Hindlimb muscle (tissue), 1 donor: ENCODE measurements around the gene WNK1. TPM values are rescaled to one million over a fixed set of nuclear protein-coding genes. Genes with fewer than 3 reads are reported as not detected.

Experiments used
- DNase-seq: peaks from one replicate; pipeline ENCODE4 v3.0.0-alpha.2; 2013
- polyA plus RNA-seq: library from polyadenylated mRNA; unstranded; fragments of 120-200 nt; gene quantifications from one replicate; pipeline ENCODE4 v1.2.1, GENCODE V29; 2013; ENCODE audit not compliant: insufficient read length

Gene WNK1
- polyA plus RNA-seq, 1 donor, result 61.4 TPM

DNA sequence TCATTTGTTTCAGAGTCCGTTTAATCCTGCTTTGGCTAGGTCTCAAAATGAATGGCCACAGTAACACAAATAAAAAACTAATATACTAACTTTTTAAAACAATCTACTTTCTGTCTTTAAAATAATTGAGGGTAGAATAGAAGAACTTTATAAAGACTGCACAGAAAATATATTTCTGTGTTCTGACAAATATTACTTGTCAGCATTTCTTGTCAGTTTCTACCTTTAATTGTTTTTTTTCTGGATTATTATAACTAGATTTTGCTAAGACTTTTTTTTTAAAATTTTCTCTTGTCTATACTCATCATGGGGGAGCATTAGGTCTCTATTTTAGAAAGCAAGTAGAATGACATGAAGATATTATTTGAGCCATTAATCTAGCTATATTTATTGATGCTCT lies 110.9 kb downstream of the WNK1 start:
- no peak for DNase-seq

DNA sequence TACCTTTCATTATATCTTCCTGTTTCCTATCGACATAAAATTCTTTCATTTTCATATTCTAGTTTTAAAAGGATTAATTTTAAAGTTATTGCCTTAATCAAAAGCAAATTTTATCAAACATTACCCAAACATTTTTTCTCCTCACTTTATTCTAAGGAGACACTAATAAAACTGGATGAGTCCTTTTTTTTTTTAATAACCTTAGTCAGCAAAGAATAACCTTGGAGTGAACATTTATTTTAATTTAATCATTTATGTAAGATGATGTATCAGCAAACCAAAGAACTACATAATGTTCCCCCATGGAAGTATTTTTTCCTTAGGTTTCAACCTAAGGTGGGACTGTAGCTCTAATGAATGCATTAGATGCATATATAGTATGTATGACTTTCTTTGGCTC lies 113.2 kb downstream of the WNK1 start:
- DNase-seq, result no peak

DNA sequence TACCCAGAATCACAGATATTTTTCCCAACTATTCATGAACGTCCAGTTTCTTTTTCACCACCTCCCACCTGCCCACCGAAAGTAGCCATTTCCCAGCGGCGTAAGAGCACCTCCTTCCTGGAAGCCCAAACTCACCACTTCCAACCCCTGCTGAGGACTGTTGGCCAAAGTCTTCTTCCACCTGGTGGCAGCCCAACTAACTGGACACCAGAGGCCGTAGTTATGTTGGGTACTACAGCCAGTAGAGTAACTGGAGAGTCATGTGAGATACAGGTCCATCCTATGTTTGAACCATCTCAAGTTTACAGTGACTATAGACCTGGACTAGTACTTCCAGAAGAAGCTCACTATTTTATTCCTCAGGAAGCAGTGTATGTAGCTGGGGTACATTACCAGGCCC lies 115.5 kb downstream of the WNK1 start:
- no peak for DNase-seq

DNA sequence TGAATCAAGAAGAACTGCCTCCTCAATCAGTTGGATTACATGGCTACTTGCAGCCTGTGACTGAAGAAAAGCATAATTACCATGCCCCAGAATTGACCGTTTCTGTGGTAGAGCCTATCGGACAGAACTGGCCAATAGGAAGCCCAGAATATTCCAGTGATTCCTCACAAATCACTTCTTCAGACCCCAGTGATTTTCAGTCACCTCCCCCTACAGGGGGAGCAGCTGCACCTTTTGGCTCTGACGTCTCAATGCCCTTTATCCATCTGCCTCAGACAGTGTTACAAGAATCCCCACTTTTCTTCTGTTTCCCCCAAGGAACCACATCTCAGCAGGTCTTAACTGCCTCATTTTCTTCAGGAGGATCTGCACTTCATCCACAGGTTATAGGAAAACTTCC lies 116.3 kb downstream of the WNK1 start:
- DNase-seq, result no peak

DNA sequence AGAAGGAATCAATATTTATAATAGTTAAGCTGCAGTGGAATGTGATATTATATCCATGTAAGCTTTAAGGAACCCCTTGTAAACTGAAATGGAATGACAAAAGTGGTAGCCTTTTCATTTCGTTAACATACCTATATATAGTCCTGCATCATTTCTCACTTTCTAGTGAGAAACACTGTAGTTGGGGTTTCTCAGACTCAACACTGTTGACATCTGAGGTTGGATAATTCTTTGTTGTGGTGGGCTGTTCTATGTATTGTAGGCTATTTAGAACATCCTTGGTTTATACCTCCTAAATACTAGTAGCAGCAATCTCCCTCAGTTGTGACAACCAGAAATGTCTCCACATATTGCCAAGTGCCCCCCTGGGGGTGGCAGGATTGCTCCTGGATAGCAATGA lies 118.0 kb downstream of the WNK1 start:
- DNase-seq, result no peak

DNA sequence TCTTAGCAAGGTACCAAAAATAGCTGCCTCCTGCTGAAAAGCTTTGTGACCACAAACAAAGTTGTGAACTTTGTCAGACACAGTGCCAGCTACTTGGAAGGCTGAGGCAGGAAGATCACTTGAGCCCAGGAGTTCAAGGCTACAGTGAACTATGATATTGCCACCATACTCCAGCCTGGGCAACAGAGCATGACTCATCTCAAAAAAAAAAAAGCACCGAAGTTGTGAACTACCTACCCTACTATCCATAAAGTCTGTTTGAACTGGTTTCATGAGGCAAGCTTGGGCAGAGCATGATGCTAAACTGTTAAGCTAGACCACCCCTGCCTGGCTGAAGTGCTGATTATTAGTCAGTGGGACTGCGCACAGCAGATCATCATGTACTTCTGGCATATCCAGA lies 121.6 kb downstream of the WNK1 start:
- no peak for DNase-seq

DNA sequence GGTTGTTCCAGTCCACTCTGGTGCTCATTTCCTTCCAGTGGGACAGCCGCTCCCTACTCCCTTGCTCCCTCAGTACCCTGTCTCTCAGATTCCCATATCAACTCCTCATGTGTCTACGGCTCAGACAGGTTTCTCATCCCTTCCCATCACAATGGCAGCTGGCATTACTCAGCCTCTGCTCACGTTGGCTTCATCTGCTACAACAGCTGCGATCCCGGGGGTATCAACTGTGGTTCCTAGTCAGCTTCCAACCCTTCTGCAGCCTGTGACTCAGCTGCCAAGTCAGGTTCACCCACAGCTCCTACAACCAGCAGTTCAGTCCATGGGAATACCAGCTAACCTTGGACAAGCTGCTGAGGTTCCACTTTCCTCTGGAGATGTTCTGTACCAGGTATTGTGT lies 127.3 kb downstream of the WNK1 start:
- no peak for DNase-seq

DNA sequence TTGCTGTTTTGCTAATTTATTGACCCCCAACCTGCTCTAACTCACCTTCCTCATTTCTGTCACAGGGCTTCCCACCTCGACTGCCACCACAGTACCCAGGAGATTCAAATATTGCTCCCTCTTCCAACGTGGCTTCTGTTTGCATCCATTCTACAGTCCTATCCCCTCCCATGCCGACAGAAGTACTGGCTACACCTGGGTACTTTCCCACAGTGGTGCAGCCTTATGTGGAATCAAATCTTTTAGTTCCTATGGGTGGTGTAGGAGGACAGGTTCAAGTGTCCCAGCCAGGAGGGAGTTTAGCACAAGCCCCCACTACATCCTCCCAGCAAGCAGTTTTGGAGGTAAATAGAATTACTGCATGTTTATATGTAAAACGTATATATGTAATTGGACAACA lies 128.3 kb downstream of the WNK1 start:
- DNase-seq, result no peak

DNA sequence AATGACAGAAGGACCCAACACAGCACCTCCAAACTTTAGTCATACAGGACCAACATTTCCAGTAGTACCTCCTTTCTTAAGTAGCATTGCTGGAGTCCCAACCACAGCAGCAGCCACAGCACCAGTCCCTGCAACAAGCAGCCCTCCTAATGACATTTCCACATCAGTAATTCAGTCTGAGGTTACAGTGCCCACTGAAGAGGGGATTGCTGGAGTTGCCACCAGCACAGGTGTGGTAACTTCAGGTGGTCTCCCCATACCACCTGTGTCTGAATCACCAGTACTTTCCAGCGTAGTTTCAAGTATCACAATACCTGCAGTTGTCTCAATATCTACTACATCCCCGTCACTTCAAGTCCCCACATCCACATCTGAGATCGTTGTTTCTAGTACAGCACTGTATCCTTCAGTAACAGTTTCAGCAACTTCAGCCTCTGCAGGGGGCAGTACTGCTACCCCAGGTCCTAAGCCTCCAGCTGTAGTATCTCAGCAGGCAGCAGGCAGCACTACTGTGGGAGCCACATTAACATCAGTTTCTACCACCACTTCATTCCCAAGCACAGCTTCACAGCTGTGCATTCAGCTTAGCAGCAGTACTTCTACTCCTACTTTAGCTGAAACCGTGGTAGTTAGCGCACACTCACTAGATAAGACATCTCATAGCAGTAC lies 132.5 kb downstream of the WNK1 start:
- DNase-seq, result no peak

DNA sequence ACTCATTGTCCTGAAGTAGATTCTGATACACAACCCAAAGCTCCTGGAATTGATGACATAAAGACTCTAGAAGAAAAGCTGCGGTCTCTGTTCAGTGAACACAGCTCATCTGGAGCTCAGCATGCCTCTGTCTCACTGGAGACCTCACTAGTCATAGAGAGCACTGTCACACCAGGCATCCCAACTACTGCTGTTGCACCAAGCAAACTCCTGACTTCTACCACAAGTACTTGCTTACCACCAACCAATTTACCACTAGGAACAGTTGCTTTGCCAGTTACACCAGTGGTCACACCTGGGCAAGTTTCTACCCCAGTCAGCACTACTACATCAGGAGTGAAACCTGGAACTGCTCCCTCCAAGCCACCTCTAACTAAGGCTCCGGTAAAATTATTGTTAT lies 133.3 kb downstream of the WNK1 start:
- no peak for DNase-seq

DNA sequence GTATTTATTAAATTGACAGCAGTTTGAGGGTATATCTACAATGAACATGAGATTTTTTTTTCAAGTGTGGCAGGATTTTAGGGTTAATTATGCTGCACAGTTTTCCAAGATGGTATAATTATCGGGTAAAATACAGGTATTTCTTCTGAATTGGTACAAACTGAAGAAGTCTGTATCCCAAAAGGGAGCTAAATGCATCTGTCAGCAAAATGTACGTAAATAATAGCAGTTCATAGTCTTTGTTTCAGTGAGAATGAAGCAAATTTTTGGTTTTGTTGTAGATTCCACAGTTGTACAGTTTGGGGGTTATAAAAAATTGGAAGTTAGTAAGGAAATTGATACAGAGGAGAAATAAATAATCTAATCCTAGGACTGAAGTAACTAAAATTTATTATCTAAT lies 133.8 kb downstream of the WNK1 start:
- DNase-seq, result no peak

DNA sequence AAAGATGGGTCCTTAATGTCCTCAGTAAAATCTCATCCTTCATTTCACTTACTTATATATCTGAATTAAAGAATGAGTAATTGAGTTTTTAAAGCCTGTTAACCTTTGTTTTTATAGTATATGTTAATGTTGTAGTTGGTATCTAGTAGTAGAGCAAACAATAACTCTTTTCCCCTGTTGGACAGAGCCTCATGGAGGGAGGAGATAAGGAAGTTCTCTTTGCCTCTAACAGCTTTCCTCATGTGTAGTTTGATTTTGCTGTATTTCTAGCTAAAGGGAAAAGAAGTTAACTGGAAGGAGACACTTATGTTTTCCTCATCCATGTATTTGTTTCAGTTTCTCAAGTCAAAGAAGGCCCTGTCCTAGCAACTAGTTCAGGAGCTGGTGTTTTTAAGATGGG lies 141.8 kb downstream of the WNK1 start:
- DNase-seq, result no peak

DNA sequence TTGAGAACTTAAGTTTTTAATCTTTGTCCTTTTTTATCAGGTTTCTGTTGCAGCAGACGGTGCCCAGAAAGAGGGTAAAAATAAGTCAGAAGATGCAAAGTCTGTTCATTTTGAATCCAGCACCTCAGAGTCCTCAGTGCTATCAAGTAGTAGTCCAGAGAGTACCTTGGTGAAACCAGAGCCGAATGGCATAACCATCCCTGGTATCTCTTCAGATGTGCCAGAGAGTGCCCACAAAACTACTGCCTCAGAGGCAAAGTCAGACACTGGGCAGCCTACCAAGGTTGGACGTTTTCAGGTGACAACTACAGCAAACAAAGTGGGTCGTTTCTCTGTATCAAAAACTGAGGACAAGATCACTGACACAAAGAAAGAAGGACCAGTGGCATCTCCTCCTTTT lies 143.7 kb downstream of the WNK1 start:
- no peak for DNase-seq

DNA sequence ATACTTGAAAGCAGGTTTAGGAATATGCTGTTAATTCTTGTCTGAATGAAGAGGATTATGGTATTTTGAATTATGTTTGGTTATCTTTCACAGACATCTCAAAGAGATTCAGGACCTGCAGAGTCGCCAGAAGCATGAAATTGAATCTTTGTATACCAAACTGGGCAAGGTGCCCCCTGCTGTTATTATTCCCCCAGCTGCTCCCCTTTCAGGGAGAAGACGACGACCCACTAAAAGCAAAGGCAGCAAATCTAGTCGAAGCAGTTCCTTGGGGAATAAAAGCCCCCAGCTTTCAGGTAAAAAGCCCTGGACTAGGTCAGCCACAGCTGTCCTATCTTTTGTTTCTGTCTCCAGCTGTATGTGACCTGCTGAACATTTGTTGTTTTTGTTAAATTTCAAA lies 145.0 kb downstream of the WNK1 start:
- no peak for DNase-seq

DNA sequence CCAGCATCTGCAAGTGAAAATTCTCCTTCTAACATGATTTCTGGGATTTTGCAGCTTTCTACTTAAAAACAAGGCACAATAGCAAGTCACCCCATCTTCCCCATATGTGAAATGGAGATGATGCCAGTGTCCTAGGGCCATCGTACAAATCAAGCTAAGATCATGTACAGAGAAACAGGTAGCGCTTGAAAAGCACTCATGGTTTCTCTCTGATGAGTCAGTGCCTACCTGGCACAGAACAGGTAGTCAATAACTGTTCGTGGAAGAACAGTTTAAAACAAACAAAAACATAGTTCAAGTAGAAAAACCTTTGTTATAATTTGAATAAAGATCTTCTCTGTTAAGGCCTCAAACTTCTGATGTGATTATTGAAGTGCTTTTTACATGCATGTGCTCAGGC lies 150.2 kb downstream of the WNK1 start:
- DNase-seq, result no peak

DNA sequence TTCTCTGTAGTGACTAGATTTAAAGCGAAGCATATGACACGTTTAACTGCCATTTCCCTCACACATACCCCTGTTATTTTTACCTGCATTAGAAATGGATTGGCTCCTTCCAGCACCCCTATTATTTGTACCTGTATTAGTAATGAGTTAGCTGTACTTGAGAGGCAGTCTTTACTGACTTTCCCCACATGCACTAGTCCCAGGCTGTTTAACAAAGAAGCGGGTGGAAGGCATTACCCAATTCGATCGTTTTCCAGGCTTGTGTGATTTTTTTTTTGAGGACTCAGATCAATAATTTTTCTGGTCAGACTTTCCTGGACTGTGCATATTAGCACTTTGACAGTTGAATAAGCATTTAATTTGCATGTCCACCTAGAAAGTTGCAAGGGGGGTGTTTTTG lies 150.7 kb downstream of the WNK1 start:
- DNase-seq, result no peak

DNA sequence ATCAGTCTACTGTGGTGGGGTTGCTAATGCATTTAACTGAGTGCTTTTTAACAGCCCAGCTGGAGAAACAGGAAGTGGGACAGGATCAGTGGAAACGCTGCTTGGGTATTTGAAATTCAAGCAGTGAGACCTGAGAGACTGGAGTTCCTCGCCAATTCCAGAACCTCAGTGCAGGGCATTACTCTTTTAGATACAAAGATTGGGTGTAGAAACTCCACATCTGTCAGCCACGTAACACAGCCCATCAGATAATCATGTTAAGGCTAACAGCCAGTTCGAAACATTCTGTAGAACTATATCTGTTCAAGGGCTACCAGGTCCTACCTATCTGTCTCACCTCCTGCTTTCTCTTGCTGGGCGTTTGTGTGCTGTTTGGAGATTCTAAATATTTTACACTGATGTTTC lies 151.6 kb downstream of the WNK1 start:
- no peak for DNase-seq

DNA sequence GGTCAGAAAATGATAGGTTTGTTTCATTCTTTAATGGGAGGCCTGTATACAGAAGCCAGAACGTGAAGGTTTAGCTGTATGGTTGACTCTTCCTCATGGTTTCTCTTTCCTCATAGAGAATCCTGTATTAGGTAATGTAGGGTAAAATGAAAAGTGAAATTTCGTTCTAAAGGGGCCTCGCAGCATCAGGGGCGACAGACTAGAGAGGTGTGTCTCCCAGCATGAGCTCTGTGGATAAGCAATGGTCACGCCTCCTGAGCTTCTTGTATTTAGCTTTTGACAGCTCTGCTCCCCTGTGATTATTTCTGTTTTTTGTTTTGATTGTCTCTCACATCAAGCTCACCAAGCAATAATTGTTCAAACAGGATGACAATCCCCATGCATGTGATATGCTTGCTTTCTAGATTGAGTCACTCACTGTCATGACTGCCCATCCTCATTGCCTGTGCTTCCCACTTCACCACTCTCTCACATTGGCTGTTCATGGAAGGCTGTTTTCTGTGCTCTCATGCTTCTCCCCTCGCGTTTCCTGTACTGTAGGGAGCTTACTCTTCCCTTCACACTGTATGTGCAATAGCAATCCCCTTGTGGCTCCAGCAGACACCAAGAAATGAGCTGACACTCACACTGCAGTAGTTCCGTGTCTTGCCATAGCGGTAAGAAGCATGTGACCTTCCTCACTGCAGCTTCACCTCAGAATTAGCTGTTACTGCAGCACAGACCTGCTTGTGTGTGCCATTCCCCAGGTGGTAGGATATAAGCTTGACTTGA lies 153.1 kb downstream of the WNK1 start:
- DNase-seq, result no peak

DNA sequence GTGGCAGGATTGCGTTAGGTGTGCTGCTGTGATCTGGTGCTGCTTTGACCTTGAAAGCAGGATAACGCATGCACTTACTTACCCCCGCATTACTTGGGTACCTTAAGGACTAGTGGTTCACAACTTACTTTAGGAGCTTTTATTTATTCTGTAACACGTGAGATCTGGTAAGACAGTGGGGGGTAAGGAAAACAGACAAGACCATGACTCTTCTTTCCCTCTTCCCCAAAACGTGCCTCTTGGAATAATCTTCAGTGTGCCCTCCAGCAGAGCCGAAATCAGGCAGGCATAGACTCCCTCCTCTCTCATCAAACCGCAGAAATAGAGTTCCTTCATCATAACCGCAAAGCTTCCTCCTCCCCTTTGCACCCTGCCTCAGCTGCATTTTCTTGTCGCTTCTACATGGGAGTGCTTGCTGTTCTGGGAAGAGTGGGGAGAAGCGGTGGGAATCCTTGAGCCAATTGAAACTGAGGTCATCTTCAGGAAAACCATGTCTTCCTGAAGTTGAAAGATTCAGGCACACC lies 153.7 kb downstream of the WNK1 start:
- no peak for DNase-seq

DNA sequence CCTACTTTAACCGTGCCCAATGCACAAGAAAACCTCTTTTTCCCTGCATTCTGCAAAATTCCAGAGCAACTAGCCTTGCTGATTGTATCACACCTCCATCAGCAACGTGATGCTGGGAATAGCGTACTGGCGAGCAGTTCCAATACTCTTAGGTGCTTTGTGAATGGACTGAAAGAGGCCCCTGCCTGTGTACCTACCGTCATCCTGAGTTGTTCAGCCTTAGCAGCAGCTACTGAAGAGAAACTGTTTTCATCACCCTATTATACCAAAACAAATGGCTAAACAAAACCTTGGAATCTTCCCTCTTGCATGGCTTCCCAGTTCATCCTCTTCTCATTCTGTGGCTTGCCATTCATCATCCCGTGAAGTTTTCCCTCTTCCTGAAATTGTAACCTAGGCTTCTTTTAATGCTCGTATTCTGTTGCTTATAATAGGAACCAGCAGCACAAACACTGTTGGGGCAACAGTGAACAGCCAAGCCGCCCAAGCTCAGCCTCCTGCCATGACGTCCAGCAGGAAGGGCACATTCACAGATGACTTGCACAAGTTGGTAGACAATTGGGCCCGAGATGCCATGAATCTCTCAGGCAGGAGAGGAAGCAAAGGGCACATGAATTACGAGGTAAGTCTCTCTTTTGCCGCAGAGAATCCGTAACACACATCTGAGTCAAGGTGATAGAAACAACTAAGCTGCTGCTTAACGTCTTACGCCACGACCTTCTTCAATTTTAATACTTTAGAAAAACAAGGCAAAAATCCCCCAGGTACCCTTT lies 155.2 kb downstream of the WNK1 start:
- DNase-seq, result no peak

DNA sequence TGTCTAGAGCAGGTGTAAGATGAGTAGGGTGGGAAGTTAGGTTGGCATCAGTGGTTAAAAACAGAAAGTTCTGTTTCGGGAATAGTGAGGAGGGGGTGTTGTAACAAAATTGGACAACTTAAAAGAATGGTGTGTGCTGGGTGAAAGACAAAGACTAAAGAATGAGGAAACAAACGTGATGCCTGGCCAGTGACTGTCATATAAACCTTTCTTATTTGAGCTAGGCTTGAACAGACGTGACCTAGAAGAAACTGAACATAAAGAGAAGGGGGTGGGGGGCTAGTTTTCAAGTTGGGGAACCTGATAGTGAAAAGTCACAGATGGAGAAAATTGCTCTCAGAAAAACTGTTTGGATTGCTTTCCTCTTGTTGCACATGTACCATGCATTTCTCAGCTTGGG lies 157.5 kb downstream of the WNK1 start:
- no peak for DNase-seq

DNA sequence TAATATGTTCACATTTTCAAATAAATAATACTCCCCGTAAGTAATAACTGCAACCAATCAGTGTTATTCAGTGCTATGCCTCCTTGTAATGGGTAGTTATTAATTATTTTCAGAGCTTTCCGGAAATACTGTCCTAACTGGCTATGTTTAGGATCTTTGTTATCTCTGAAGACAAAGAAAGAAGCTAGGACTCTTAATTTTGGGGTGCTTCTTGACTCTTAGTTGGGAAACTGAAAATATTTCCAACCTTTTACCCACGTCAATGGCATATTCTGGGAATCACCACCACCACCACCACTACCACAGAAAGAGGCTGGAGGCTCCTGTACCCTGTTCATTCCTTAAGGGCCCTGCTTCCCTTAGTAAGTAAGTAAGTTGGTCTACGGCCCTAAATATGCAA lies 158.0 kb downstream of the WNK1 start:
- no peak for DNase-seq

DNA sequence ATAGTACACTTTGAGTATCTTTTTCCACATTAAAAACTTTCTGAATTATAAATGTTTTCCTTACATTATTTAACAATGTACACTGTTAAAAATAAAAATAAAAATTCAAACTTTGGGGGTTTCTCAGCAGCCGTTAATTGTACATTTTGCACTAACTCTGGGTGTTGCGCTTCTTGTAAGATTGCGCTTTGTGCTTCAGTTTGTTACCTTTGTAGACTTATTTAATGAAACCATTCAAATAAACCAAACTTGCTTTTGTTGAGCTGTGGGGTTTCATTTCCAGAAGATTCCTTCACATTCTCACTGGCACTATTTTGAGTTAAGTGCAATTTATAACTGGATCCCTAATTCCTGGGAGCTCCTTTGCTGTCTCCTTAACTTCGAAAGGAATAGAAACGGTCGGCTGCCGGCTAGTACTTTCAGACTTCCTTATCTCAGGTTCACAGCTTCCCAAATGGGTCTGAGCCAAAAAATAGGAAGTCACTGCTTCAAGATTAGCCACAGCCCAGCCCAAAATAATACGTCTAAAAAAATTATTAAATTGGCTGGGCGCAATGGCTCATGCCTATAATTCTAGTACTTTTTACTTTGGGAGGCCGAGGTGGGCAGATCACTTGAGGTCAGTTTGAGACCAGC lies 158.9 kb downstream of the WNK1 start:
- no peak for DNase-seq
